Transverse colon (tissue), 4 donors: ENCODE results near the gene DYNC2LI1. TPM values are rescaled to one million over a fixed set of nuclear protein-coding genes. Genes with fewer than 3 reads are reported as not detected.

Experiments
- DNase-seq: peaks from one replicate; pipeline ENCODE4 v3.0.0-alpha.2; 2019
- H3K27ac ChIP-seq, 4 donors: fragments of 200-600 bp; sonication (generic); 2 replicates each; pipeline ENCODE4 v1.5.1; 2016 to 2018; ENCODE audit warnings: inconsistent platforms in 4 of 4
- H3K27me3 ChIP-seq: fragments of 200-600 bp; sonication (generic); 2 replicates; pipeline ENCODE4 v1.5.1; 2017; ENCODE audit warnings: inconsistent platforms
- H3K36me3 ChIP-seq, 4 donors: fragments of 200-600 bp; sonication (generic); 2 replicates each; pipeline ENCODE4 v1.5.1; 2017 to 2019; ENCODE audit warnings: inconsistent platforms in 4 of 4
- H3K4me1 ChIP-seq, 4 donors: fragments of 200-600 bp; sonication (generic); 2 replicates each; pipeline ENCODE4 v1.5.1; 2017 to 2020; ENCODE audit warnings: inconsistent platforms in 4 of 4
- H3K4me3 ChIP-seq, 4 donors: fragments of 200-600 bp; sonication (generic); 1 replicate in 1 of 4; 2 replicates in 3 of 4; pipeline versions ENCODE4 v1.5.1 to v1.6.1; 2017 to 2019; ENCODE audit warnings: inconsistent platforms in 4 of 4
- H3K9me3 ChIP-seq, 2 donors: fragments of 200-600 bp; sonication (generic); 2 replicates each; pipeline ENCODE4 v1.5.1; 2017 to 2019; ENCODE audit warnings: inconsistent platforms in 2 of 2
- EP300 ChIP-seq: sonication (generic); formaldehyde crosslinking; IDR thresholded peaks from one replicate; pipeline ENCODE4 v1.6.1; 2017; ENCODE audit warnings: antibody characterized with exemption, low read depth
- POLR2A ChIP-seq: fragments of 450-650 bp; IDR thresholded peaks from one replicate; pipeline ENCODE4 v1.6.1; 2016; ENCODE audit warnings: antibody characterized with exemption, mild to moderate bottlenecking, moderate library complexity
- POLR2AphosphoS5 ChIP-seq, 3 donors: sonication (generic); formaldehyde crosslinking; IDR thresholded peaks; one replicate each; pipeline ENCODE4 v1.6.1; 2016; ENCODE audit warnings: antibody characterized with exemption in 3 of 3
- WGBS, 2 donors: methylation state at CpG; one replicate each; pipeline ENCODE4 v1.1.5; 2018; ENCODE audit warnings: low coverage in 1 of 2; 5-methylcytosine and 5-hydroxymethylcytosine counted together
- in situ Hi-C, 4 donors: fragments of 200-750 bp; cut with MboI; loops; one replicate each; pipeline versions ENCODE4 v1.15.0 to v1.15.1; 2017; ENCODE audit warnings: low sequenced_read_pairs in 3 of 4, low pct_ligation_motif_present in 1 of 4, low pct_unique_long_range_greater_than_20kb in 1 of 4
- intact Hi-C: fragments of 100-400 bp; cut with DNase I; formaldehyde crosslinking; loops from one replicate; pipeline ENCODE4 v1.15.1; 2023; ENCODE audit warnings: low total_unique reads
- total RNA-seq, 4 donors: library from RNA; depleted of rRNA; stranded (reverse); fragments of >200 nt; gene quantifications; one replicate each; pipeline ENCODE4 v1.1.0, GENCODE V29; 2016
- TF ChIP-seq, protein P1 (sequence below), 5 experiments: fragments of 200-600 bp in 3 of 5; fragments of 450-650 bp in 2 of 5; sonication (generic) in 3 of 5; IDR thresholded peaks; 1 replicate in 2 of 5; 2 replicates in 3 of 5; pipeline ENCODE4 v1.5.1; 2016 to 2017; ENCODE audit warnings: antibody characterized with exemption in 5 of 5, inconsistent platforms in 3 of 5, mild to moderate bottlenecking in 2 of 5, moderate library complexity in 1 of 5

Gene DYNC2LI1
- total RNA-seq, 4 donors from 2014 or later = 6.6 to 26.9 (median 20.2) TPM

- Histone ChIP-seq H3K9me3 (no peaks in the 10 kb centered on the region), H3K27me3 (no peaks in the 10 kb centered on the region), H3K4me3 (no peak overlapping the region), H3K36me3 (no peaks in the 10 kb centered on the region), H3K4me1 (no peaks in the 10 kb centered on the region), H3K27ac (no peak overlapping the region)
- in situ Hi-C loops (no loop called here), intact Hi-C loops (no loop called here)
- TF ChIP-seq, protein P1, sequence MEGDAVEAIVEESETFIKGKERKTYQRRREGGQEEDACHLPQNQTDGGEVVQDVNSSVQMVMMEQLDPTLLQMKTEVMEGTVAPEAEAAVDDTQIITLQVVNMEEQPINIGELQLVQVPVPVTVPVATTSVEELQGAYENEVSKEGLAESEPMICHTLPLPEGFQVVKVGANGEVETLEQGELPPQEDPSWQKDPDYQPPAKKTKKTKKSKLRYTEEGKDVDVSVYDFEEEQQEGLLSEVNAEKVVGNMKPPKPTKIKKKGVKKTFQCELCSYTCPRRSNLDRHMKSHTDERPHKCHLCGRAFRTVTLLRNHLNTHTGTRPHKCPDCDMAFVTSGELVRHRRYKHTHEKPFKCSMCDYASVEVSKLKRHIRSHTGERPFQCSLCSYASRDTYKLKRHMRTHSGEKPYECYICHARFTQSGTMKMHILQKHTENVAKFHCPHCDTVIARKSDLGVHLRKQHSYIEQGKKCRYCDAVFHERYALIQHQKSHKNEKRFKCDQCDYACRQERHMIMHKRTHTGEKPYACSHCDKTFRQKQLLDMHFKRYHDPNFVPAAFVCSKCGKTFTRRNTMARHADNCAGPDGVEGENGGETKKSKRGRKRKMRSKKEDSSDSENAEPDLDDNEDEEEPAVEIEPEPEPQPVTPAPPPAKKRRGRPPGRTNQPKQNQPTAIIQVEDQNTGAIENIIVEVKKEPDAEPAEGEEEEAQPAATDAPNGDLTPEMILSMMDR (IDR thresholded peaks at IDR 0.05) = no peak
- no peak for TF ChIP-seq POLR2A
- no peak for TF ChIP-seq POLR2AphosphoS5 (IDR thresholded peaks at IDR 0.05)
- no peak for TF ChIP-seq EP300
- no peak for DNase-seq
- 88% methylated on average over 21 of the region's 21 CpGs; no CpG with 5 or more reads in 1 of the 2 donors for WGBS, 2 donors
Measured at GRCh38 chr2:43837831-43838559, 64.2 kb downstream of the DYNC2LI1 start.

DNA sequence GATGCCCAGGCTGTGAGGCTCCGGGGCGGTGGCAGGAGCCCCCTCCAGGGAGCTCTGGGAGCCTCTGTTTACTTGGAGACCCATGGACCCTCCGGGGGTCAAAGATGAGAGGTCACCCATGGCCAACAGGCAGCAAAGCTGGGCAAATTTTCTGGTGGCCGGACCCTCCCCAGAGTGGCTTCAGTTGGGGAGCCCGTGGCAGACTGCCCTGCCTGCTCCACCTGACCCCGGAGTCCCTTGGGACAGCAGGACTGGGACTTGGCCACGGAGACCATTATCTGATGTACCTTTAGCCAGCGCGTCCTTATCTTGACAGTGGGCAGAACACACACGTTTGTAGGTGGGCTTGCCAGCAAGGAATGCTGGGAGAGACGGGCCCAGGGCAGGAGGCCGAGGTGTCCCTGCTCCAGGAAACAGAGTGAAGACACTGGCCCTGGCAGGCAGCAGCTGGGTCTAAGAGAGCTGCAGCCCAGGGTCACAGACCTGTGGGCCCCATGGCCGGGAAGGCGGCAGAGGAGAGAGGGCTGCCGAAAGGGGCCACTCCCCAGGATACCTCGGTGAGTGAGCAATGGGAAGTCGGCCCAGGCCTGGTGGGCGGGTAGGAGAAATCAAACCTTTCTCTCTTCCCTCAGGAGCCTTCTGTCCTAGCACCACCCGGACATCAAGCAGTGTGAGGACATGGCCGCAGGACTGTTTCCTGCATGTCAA, 64.9 kb downstream of the DYNC2LI1 start, which contains the start of the genes ABCG5 and ABCG8:
Gene ABCG5, minus strand, starts transcription at position 280 of the 708 bp plus-strand sequence. Its CDS starts 160 bp downstream, at position 120.
Gene ABCG8, plus strand, starts transcription at position 412 of the 708 bp plus-strand sequence. Its CDS starts 83 bp downstream, at position 495.
- no peak within 1 kb of the TSS for H3K4me3 ChIP-seq
- intact Hi-C loops (no loop called here), in situ Hi-C loops (no loop called here)
- no peaks in the 10 kb centered on the region for H3K9me3 ChIP-seq
- TF ChIP-seq POLR2AphosphoS5 (IDR thresholded peaks at IDR 0.05) = no peak
- no peak for TF ChIP-seq POLR2A
- TF ChIP-seq EP300 = no peak
- TF ChIP-seq, protein P1 (IDR thresholded peaks at IDR 0.05) = no peak
- no peaks in the 10 kb centered on the region for H3K4me1 ChIP-seq
- DNase-seq = no peak
- WGBS, 2 donors = 86 to 87% methylated on average over 1 to 15 of the region's 20 CpGs
- no peak within 1 kb of the TSS for H3K27ac ChIP-seq
- no peaks in the 10 kb centered on the region for H3K27me3 ChIP-seq
- H3K36me3 ChIP-seq = no peaks in the 10 kb centered on the region

GRCh38 chr2:43839776-43840564, 66.1 kb downstream of the DYNC2LI1 start:
- H3K27me3 ChIP-seq = no peaks in the 10 kb centered on the region
- no peak overlapping the region for H3K4me3 ChIP-seq
- no peak overlapping the region for H3K27ac ChIP-seq
- H3K36me3 ChIP-seq = no peaks in the 10 kb centered on the region
- no peaks in the 10 kb centered on the region for H3K4me1 ChIP-seq
- intact Hi-C loops (no loop called here), in situ Hi-C loops (no loop called here)
- no peak for TF ChIP-seq EP300
- no peak for TF ChIP-seq POLR2A
- TF ChIP-seq, protein P1 (IDR thresholded peaks at IDR 0.05) = no peak
- TF ChIP-seq POLR2AphosphoS5 (IDR thresholded peaks at IDR 0.05) = no peak
- 87 to 92% methylated on average over 3 to 14 of the region's 14 CpGs for WGBS, 2 donors
- no peaks in the 10 kb centered on the region for H3K9me3 ChIP-seq
- DNase-seq = no peak

DNA sequence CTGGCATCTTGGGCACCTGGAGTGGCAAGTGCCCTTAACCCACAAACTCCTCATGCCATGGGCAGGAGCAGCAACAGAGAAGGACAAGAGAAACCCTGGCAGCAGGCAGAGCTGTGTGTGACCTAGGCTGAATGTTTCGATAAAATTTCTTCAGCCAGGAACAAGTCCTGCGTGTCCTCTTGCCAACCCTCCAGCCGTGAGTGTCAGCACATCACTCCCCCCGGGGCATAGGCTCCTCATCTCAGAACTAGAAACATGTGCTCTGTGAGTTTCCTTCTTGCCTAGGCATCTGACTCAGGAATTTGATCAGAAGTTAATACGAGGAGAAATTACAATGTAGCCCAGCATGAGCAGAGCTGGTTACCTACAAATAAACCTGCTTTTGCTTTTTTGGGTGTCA, 67.1 kb downstream of the DYNC2LI1 start:
- no peak for DNase-seq
- H3K4me1 ChIP-seq = no peaks in the 10 kb centered on the region
- in situ Hi-C loops (no loop called here), intact Hi-C loops (no loop called here)
- no peak overlapping the region for H3K27ac ChIP-seq
- WGBS, 2 donors = 63 to 73% methylated on average over 2 to 5 of the region's 5 CpGs
- no peaks in the 10 kb centered on the region for H3K9me3 ChIP-seq
- H3K36me3 ChIP-seq = no peaks in the 10 kb centered on the region
- H3K4me3 ChIP-seq = no peak overlapping the region
- TF ChIP-seq POLR2A (no peak), POLR2AphosphoS5 (IDR thresholded peaks at IDR 0.05) (no peak), EP300 (no peak)
- TF ChIP-seq, protein P1 (IDR thresholded peaks at IDR 0.05) = no peak
- H3K27me3 ChIP-seq = no peaks in the 10 kb centered on the region
